HL-60/S4 treated with phorbol 12-myristate 13-acetate at 8.2 ng/mL for 4 days and 3 days (cell line): ENCODE data around the gene NFATC2IP.
"Not testable (repeated sequence)": the region's sequence is repeated elsewhere in the genome, so short reads cannot be mapped to it uniquely, and the experiment has no call there.

Source experiments
- in situ Hi-C: fragments of 300-500 bp; cut with MboI; formaldehyde crosslinking; loops from 2 replicates; pipeline ENCODE4 v1.15.0; 2022; ENCODE audit warnings: low sequenced_read_pairs

The NFATC2IP gene

GRCh38 chr16:28964496-28964895 lies 13.8 kb downstream of the NFATC2IP start:
- in situ Hi-C loops: no loop called here

- in situ Hi-C loops: no loop called here
These were observed 16.4 kb downstream of the NFATC2IP start for GRCh38 chr16:28967156-28967555.

GRCh38 chr16:28969696-28970095 lies 19.0 kb downstream of the NFATC2IP start:
- in situ Hi-C loops: not testable (repeated sequence)

- in situ Hi-C loops: no loop called here
These were observed 23.3 kb downstream of the NFATC2IP start for GRCh38 chr16:28974007-28974436.

- in situ Hi-C loops: no loop called here
These were observed 23.9 kb downstream of the NFATC2IP start, which contains the start of gene SPNS1 for GRCh38 chr16:28974437-28975157. Gene SPNS1 (plus strand): TSS chr16:28974778. CDS start chr16:28975152, 374 bp downstream.

- in situ Hi-C loops: no loop called here
These were observed 24.4 kb downstream of the NFATC2IP start for GRCh38 chr16:28975158-28975599.

- in situ Hi-C loops: no loop called here
These were observed 27.2 kb downstream of the NFATC2IP start for GRCh38 chr16:28977703-28978662.

- in situ Hi-C loops: not testable (repeated sequence)
These were observed 29.6 kb downstream of the NFATC2IP start for GRCh38 chr16:28980330-28980729.

GRCh38 chr16:28980929-28981328 lies 30.2 kb downstream of the NFATC2IP start:
- in situ Hi-C loops: no loop called here

GRCh38 chr16:28981517-28981916 lies 30.8 kb downstream of the NFATC2IP start:
- in situ Hi-C loops: no loop called here

GRCh38 chr16:28982418-28982817 lies 31.7 kb downstream of the NFATC2IP start:
- in situ Hi-C loops: no loop called here

GRCh38 chr16:28982949-28983348 lies 32.2 kb downstream of the NFATC2IP start:
- in situ Hi-C loops: no loop called here

- in situ Hi-C loops: no loop called here
These were observed 32.9 kb downstream of the NFATC2IP start for GRCh38 chr16:28983644-28984043.

- in situ Hi-C loops: no loop called here
These were observed 33.4 kb downstream of the NFATC2IP start for GRCh38 chr16:28984091-28984490.

GRCh38 chr16:28984619-28985135 lies 33.9 kb downstream of the NFATC2IP start, which contains the start of gene LAT:
Gene LAT (plus strand): TSS chr16:28985052. CDS start chr16:28985418, 366 bp downstream.
- in situ Hi-C loops: no loop called here

- in situ Hi-C loops: no loop called here
These were observed 34.7 kb downstream of the NFATC2IP start for GRCh38 chr16:28985211-28986041.

GRCh38 chr16:28986046-28986445 lies 35.3 kb downstream of the NFATC2IP start:
- in situ Hi-C loops: no loop called here

- in situ Hi-C loops: no loop called here
These were observed 35.8 kb downstream of the NFATC2IP start for GRCh38 chr16:28986492-28986891.

- in situ Hi-C loops: no loop called here
These were observed 36.6 kb downstream of the NFATC2IP start for GRCh38 chr16:28987170-28987853.

GRCh38 chr16:28989363-28989762 lies 38.6 kb downstream of the NFATC2IP start:
- in situ Hi-C loops: no loop called here
